IMR-90 (cell line): ENCODE data around the gene DYNC1H1. TPM values are rescaled to one million over a fixed set of nuclear protein-coding genes. Genes with fewer than 3 reads are reported as not detected.

Experiments used
- ATAC-seq: fragments of 200-7000 bp; cut with Tn5 transposase; 2 replicates; pipeline ENCODE4 v1.9.1; 2020; ENCODE audit warnings: low read depth, mild to moderate bottlenecking, moderate library complexity
- BruUV-seq: library from RNA; stranded (reverse); fragments of 400-500 nt; replicated peaks from 2 replicates; lab custom pipeline; 2021; lab: Mats Ljungman, UMichigan
- CTCF ChIA-PET: fragments of 300-600 bp; formaldehyde crosslinking; extraction: SDS; loops from one replicate; lab custom pipeline; 2021; ENCODE audit warnings: antibody characterized with exemption; lab: Yijun Ruan, JAX
- POLR2A ChIA-PET: fragments of 300-600 bp; sonication (Branson Sonifier 250); formaldehyde crosslinking; loops from one replicate; lab custom pipeline; 2022; ENCODE audit warnings: antibody characterized with exemption; ENCODE audit not compliant: unreplicated experiment; lab: Charles Lee
- DNase-seq: peaks from one replicate; pipeline ENCODE4 v3.0.0; 2013
- H2AFZ ChIP-seq: replicated peaks from 2 replicates; pipeline ENCODE3; 2013; ENCODE audit warnings: low read length, mild to moderate bottlenecking; ENCODE audit not compliant: poor library complexity
- H2AK5ac ChIP-seq: 2 replicates; pipeline ENCODE4 v1.6.1; 2013; ENCODE audit warnings: low read depth, low read length, inconsistent platforms
- H2AK9ac ChIP-seq: replicated peaks from 2 replicates; pipeline ENCODE3; 2013; ENCODE audit warnings: mild to moderate bottlenecking, low read depth, low read length, moderate library complexity; ENCODE audit not compliant: poor library complexity
- H2BK120ac ChIP-seq: 2 replicates; pipeline ENCODE4 v1.6.1; 2013; ENCODE audit warnings: low read depth, low read length, inconsistent platforms
- H2BK15ac ChIP-seq: 3 replicates; pipeline ENCODE4 v1.6.1; 2013; ENCODE audit warnings: low read depth, low read length, inconsistent platforms
- H2BK20ac ChIP-seq: 2 replicates; pipeline ENCODE4 v1.6.1; 2013; ENCODE audit warnings: low read depth, mild to moderate bottlenecking, inconsistent platforms, low read length, moderate library complexity
- H2BK5ac ChIP-seq: 2 replicates; pipeline ENCODE4 v1.6.1; 2013; ENCODE audit warnings: mild to moderate bottlenecking, low read depth, low read length, inconsistent platforms; ENCODE audit not compliant: poor library complexity, severe bottlenecking
- H3K14ac ChIP-seq: replicated peaks from 2 replicates; pipeline ENCODE4 v1.6.1; 2013; ENCODE audit warnings: low read depth, low read length, inconsistent platforms
- H3K18ac ChIP-seq: 2 replicates; pipeline ENCODE4 v1.6.1; 2013; ENCODE audit warnings: low read depth, low read length, control low read depth
- H3K23ac ChIP-seq: 2 replicates; pipeline ENCODE4 v1.6.1; 2013; ENCODE audit warnings: low read depth, low read length, inconsistent platforms
- H3K27ac ChIP-seq: 2 replicates; pipeline ENCODE4 v1.5.1; 2013; ENCODE audit warnings: mild to moderate bottlenecking, control low read depth, low read length; ENCODE audit not compliant: insufficient read depth
- H3K27me3 ChIP-seq: 2 replicates; pipeline ENCODE4 v1.6.1; 2013; ENCODE audit warnings: low read length; ENCODE audit not compliant: control insufficient read depth, insufficient read depth
- H3K36me3 ChIP-seq: 2 replicates; pipeline ENCODE4 v1.6.1; 2013; ENCODE audit warnings: low read length, mixed read lengths; ENCODE audit not compliant: control insufficient read depth, insufficient read depth
- H3K4ac ChIP-seq: 2 replicates; pipeline ENCODE4 v1.6.1; 2013; ENCODE audit warnings: low read depth, low read length, inconsistent platforms
- H3K4me1 ChIP-seq: 2 replicates; pipeline ENCODE4 v1.6.1; 2013; ENCODE audit warnings: low read length, mixed read lengths; ENCODE audit not compliant: control insufficient read depth, insufficient read depth
- H3K4me2 ChIP-seq: 2 replicates; pipeline ENCODE4 v1.6.1; 2013; ENCODE audit warnings: low read depth, mild to moderate bottlenecking, control low read depth, low read length, moderate library complexity
- H3K4me3 ChIP-seq: 2 replicates; pipeline ENCODE4 v1.5.1; 2013; ENCODE audit warnings: low read depth, mild to moderate bottlenecking, control low read depth, low read length, moderate library complexity; ENCODE audit not compliant: insufficient read depth
- H3K56ac ChIP-seq: 2 replicates; pipeline ENCODE4 v1.6.1; 2013; ENCODE audit warnings: low read length, inconsistent platforms; ENCODE audit not compliant: insufficient read depth; ENCODE audit errors: extremely low read depth
- H3K79me1 ChIP-seq, 2 experiments: 2 replicates each; pipeline ENCODE4 v1.6.1; 2013; ENCODE audit warnings: low read length in 2 of 2, inconsistent platforms in 1 of 2, low read depth in 1 of 2
- H3K9ac ChIP-seq: 2 replicates; pipeline ENCODE4 v1.6.1; 2013; ENCODE audit warnings: low read depth, low read length, control low read depth
- H3K9me1 ChIP-seq: 2 replicates; pipeline ENCODE4 v1.6.1; 2013; ENCODE audit warnings: low read length, inconsistent platforms; ENCODE audit not compliant: insufficient read depth
- H3K9me3 ChIP-seq: 2 replicates; pipeline ENCODE4 v1.6.1; 2013; ENCODE audit warnings: low read length; ENCODE audit not compliant: control insufficient read depth, insufficient read depth
- H4K20me1 ChIP-seq: 2 replicates; pipeline ENCODE4 v1.6.1; 2013; ENCODE audit warnings: low read length, inconsistent platforms; ENCODE audit not compliant: insufficient read depth
- H4K5ac ChIP-seq: 2 replicates; pipeline ENCODE4 v1.6.1; 2013; ENCODE audit warnings: mild to moderate bottlenecking, low read depth, low read length, control low read depth
- H4K8ac ChIP-seq, 2 experiments: 2 replicates each; pipeline ENCODE4 v1.6.1; 2013; ENCODE audit warnings: low read depth in 2 of 2, low read length in 2 of 2, control low read depth in 1 of 2, inconsistent platforms in 1 of 2
- H4K91ac ChIP-seq: 2 replicates; pipeline ENCODE4 v1.6.1; 2013; ENCODE audit warnings: low read depth, low read length, inconsistent platforms; ENCODE audit not compliant: insufficient read depth
- CEBPB ChIP-seq: IDR thresholded peaks from 2 replicates; pipeline ENCODE4 v1.6.1; 2012; ENCODE audit warnings: low read depth, low read length, improper control_type of control experiment
- CHD1 ChIP-seq: IDR thresholded peaks from 2 replicates; pipeline ENCODE4 v1.6.1; 2012; ENCODE audit warnings: low read depth, low read length, improper control_type of control experiment
- CTCF ChIP-seq: conservative IDR thresholded peaks from 2 replicates; pipeline ENCODE4 v1.5.1; 2012; ENCODE audit warnings: mild to moderate bottlenecking, low read depth, low read length, improper control_type of control experiment
- ELK1 ChIP-seq: fragments of 150-350 bp; IDR thresholded peaks from 2 replicates; pipeline ENCODE4 v1.6.1; 2016; ENCODE audit warnings: low read depth, mild to moderate bottlenecking, low read length, moderate library complexity, borderline replicate concordance
- FOS ChIP-seq: fragments of 150-350 bp; IDR thresholded peaks from 2 replicates; pipeline ENCODE4 v1.6.1; 2016; ENCODE audit warnings: low read depth, low read length
- RAD21 ChIP-seq: IDR thresholded peaks from 2 replicates; pipeline ENCODE4 v1.6.1; 2012; ENCODE audit warnings: low read length, improper control_type of control experiment
- SMC3 ChIP-seq: fragments of 150-350 bp; IDR thresholded peaks from 2 replicates; pipeline ENCODE4 v1.6.1; 2016; ENCODE audit warnings: low read depth, mild to moderate bottlenecking, antibody characterized with exemption, low read length, moderate library complexity
- USF2 ChIP-seq: fragments of 150-350 bp; IDR thresholded peaks from 2 replicates; pipeline ENCODE4 v1.6.1; 2017; ENCODE audit warnings: mild to moderate bottlenecking, antibody characterized with exemption, low read length, low read depth
- WGBS, 2 experiments: methylation state at CpG; one replicate each; pipeline versions ENCODE4 v1.1.5 to v1.1.7; 2013; ENCODE audit warnings: missing lambda C conversion rate in 2 of 2; ENCODE audit not compliant: insufficient read length in 1 of 2; ENCODE audit errors: extremely low coverage in 2 of 2; 5-methylcytosine and 5-hydroxymethylcytosine counted together
- dilution Hi-C: fragments of 300-500 bp; cut with HindIII; formaldehyde crosslinking; loops from one replicate; pipeline ENCODE4 v1.14.3; 2018; ENCODE audit warnings: low sequenced_read_pairs; ENCODE audit not compliant: unreplicated experiment
- in situ Hi-C: fragments of 300-500 bp; cut with MboI; formaldehyde crosslinking; loops from 3 replicates; pipeline ENCODE4 v1.14.3; 2019; ENCODE audit warnings: low sequenced_read_pairs, inconsistent platforms, mixed read lengths
- intact Hi-C: fragments of 100-400 bp; cut with micrococcal nuclease; formaldehyde crosslinking; loops from 2 replicates; pipeline ENCODE4 v1.10.0; 2022
- polyA plus RNA-seq, 3 experiments: library from polyadenylated mRNA; depleted of rRNA; stranded (reverse); fragments of >200 nt; gene quantifications; 2 replicates each; pipeline ENCODE4 v1.2.3, GENCODE V29; 2012; ENCODE audit warnings: low replicate concordance in 1 of 3
- total RNA-seq: library from RNA; depleted of rRNA; stranded (reverse); fragments of >200 nt; gene quantifications from 2 replicates; pipeline ENCODE4 v1.2.3, GENCODE V29; 2012

DYNC1H1 gene
- total and polyA plus RNA-seq, 2 of the 4 experiments (the other 2 are of a cell fraction) = 240 to 670 TPM

GRCh38 chr14:101922866-101923265, 41.5 kb upstream of the DYNC1H1 start:
- Histone ChIP-seq H4K91ac (no peak overlapping the region), H3K14ac (no peak overlapping the region), H3K9me3 (no peaks in the 10 kb centered on the region), H3K23ac (no peak overlapping the region), H3K4me1 (no peaks in the 10 kb centered on the region; the same call in none of the 2 replicates), H2AFZ (no peak overlapping the region), H4K20me1 (no peaks in the 10 kb centered on the region), H3K9me1 (no peaks in the 10 kb centered on the region; the same call in 1 of the 2 replicates), H3K4ac (no peak overlapping the region), H2BK5ac (no peak overlapping the region), H2AK9ac (no peak overlapping the region), H4K8ac (no peak overlapping the region), H2BK15ac (no peak overlapping the region), H2AK5ac (no peak overlapping the region), H2BK20ac (no peak overlapping the region), H3K18ac (no peak overlapping the region), H3K79me1 (no peaks in the 10 kb centered on the region; a peak in 2 of 4 replicates), H3K56ac (no peak overlapping the region), H3K27ac (no peak overlapping the region), H3K4me3 (no peak overlapping the region), H4K5ac (no peak overlapping the region), H3K27me3 (no peaks in the 10 kb centered on the region), H3K9ac (no peak overlapping the region), H2BK120ac (no peak overlapping the region), H3K36me3 (peaks cover 8% of the 10 kb centered on the region), H3K4me2 (no peak overlapping the region)
- DNase-seq (no peak), ATAC-seq (no peak)
- ChIA-PET CTCF (no interaction called here), POLR2A (no interaction called here)
- dilution Hi-C loops (no loop called here), in situ Hi-C loops (no loop called here), intact Hi-C loops (loop anchor here (10.0 kb wide), 1 partner anchor 148 kb away; no protein-coding TSS in a partner anchor)
- 55% methylated on average over 4 of the region's 7 CpGs; no CpG with 5 or more reads in 1 of the 2 experiments for WGBS, 2 experiments
- BruUV-seq = no TSS peak
- no peak for TF ChIP-seq CEBPB
- TF ChIP-seq ELK1 = no peak
- TF ChIP-seq SMC3 = no peak
- no peak for TF ChIP-seq USF2
- no peak for TF ChIP-seq FOS
- no peak for TF ChIP-seq RAD21
- no peak for TF ChIP-seq CHD1
- TF ChIP-seq CTCF = no peak
